ENCODE data around the gene MICAL2.

DNA sequence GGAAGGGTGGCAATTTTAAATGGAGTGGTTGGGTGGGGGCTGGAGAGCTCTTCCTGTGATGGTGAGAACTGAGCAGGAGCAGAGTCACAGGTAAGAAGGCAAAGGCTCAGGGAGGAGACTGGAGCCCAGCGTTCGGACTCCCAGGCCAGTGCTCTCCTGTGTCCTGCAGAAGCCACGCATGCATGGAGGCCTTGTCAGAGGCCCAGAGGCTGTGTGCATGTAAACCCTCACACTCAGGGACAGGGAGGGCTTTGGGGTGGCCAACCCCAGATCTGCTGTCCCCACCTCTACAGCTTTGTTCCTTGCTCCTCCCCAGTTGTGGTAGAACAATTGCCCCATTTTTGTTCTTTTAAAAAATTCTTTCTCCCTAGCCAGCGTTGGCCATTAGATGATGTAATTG lies 136.6 kb downstream of the MICAL2 start:
- TF ChIP-seq, protein P1, sequence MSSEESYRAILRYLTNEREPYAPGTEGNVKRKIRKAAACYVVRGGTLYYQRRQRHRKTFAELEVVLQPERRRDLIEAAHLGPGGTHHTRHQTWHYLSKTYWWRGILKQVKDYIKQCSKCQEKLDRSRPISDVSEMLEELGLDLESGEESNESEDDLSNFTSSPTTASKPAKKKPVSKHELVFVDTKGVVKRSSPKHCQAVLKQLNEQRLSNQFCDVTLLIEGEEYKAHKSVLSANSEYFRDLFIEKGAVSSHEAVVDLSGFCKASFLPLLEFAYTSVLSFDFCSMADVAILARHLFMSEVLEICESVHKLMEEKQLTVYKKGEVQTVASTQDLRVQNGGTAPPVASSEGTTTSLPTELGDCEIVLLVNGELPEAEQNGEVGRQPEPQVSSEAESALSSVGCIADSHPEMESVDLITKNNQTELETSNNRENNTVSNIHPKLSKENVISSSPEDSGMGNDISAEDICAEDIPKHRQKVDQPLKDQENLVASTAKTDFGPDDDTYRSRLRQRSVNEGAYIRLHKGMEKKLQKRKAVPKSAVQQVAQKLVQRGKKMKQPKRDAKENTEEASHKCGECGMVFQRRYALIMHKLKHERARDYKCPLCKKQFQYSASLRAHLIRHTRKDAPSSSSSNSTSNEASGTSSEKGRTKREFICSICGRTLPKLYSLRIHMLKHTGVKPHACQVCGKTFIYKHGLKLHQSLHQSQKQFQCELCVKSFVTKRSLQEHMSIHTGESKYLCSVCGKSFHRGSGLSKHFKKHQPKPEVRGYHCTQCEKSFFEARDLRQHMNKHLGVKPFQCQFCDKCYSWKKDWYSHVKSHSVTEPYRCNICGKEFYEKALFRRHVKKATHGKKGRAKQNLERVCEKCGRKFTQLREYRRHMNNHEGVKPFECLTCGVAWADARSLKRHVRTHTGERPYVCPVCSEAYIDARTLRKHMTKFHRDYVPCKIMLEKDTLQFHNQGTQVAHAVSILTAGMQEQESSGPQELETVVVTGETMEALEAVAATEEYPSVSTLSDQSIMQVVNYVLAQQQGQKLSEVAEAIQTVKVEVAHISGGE (tag by site-specific recombination; conservative IDR thresholded peaks at IDR 0.05; ENCODE audit: low read depth), result no peak
- TF ChIP-seq ZNF658 (tag by site-specific recombination; IDR thresholded peaks at IDR 0.05) (no peak), ZNF585B (tag by site-specific recombination; IDR thresholded peaks at IDR 0.05) (no peak), REPIN1 (tag by site-specific recombination; IDR thresholded peaks at IDR 0.05; ENCODE audit: low read depth) (no peak), ZNF138 (tag by site-specific recombination; IDR thresholded peaks at IDR 0.05; ENCODE audit: borderline replicate concordance) (no peak)
- TF ChIP-seq, protein P2, sequence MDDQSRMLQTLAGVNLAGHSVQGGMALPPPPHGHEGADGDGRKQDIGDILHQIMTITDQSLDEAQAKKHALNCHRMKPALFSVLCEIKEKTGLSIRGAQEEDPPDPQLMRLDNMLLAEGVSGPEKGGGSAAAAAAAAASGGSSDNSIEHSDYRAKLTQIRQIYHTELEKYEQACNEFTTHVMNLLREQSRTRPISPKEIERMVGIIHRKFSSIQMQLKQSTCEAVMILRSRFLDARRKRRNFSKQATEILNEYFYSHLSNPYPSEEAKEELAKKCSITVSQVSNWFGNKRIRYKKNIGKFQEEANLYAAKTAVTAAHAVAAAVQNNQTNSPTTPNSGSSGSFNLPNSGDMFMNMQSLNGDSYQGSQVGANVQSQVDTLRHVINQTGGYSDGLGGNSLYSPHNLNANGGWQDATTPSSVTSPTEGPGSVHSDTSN (CRISPR knock-in tag; IDR thresholded peaks at IDR 0.05), result no peak
- TF ChIP-seq, protein P3, sequence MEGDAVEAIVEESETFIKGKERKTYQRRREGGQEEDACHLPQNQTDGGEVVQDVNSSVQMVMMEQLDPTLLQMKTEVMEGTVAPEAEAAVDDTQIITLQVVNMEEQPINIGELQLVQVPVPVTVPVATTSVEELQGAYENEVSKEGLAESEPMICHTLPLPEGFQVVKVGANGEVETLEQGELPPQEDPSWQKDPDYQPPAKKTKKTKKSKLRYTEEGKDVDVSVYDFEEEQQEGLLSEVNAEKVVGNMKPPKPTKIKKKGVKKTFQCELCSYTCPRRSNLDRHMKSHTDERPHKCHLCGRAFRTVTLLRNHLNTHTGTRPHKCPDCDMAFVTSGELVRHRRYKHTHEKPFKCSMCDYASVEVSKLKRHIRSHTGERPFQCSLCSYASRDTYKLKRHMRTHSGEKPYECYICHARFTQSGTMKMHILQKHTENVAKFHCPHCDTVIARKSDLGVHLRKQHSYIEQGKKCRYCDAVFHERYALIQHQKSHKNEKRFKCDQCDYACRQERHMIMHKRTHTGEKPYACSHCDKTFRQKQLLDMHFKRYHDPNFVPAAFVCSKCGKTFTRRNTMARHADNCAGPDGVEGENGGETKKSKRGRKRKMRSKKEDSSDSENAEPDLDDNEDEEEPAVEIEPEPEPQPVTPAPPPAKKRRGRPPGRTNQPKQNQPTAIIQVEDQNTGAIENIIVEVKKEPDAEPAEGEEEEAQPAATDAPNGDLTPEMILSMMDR (tag by site-specific recombination; IDR thresholded peaks at IDR 0.05), result no peak

Data from HEK293 (cell line).